Esophagus squamous epithelium (tissue), 5 donors: Measurements from ENCODE around the gene MPI. TPM values are rescaled to one million over a fixed set of nuclear protein-coding genes. Genes with fewer than 3 reads are reported as not detected.
A peak's percentile ranks its signal among the peaks of the same experiment; 100 is the strongest.
"Not testable (repeated sequence)": the region's sequence is repeated elsewhere in the genome, so short reads cannot be mapped to it uniquely, and the experiment has no call there.

Source experiments
- DNase-seq: peaks from one replicate; lab custom pipeline; 2025; lab: John Stamatoyannopoulos, UW
- H3K27ac ChIP-seq, 4 donors: fragments of 200-600 bp; sonication (generic); one replicate each; pipeline ENCODE4 v1.5.1; 2016 to 2019; ENCODE audit warnings: mild to moderate bottlenecking in 1 of 4
- H3K27me3 ChIP-seq, 4 donors: fragments of 200-600 bp; sonication (generic); 1 replicate in 3 of 4; 2 replicates in 1 of 4; pipeline versions ENCODE4 v1.5.1 to v1.6.0; 2017 to 2021; ENCODE audit warnings: antibody characterized with exemption in 1 of 4
- H3K36me3 ChIP-seq, 3 donors: fragments of 200-600 bp; sonication (generic); one replicate each; pipeline ENCODE4 v1.5.1; 2016 to 2019
- H3K4me1 ChIP-seq, 3 donors: fragments of 200-600 bp; sonication (generic); one replicate each; pipeline ENCODE4 v1.5.1; 2017 to 2019
- H3K4me3 ChIP-seq, 4 donors: fragments of 200-600 bp; sonication (generic); 1 replicate in 3 of 4; 2 replicates in 1 of 4; pipeline ENCODE4 v1.5.1; 2016 to 2019; ENCODE audit warnings: mild to moderate bottlenecking in 2 of 4, moderate library complexity in 1 of 4
- H3K9me3 ChIP-seq, 3 donors: fragments of 200-600 bp; sonication (generic); one replicate each; pipeline ENCODE4 v1.5.1; 2016 to 2019
- CTCF ChIP-seq, 6 experiments: fragments of 450-650 bp in 4 of 6; fragments of 200-600 bp in 2 of 6; sonication (generic) in 2 of 6; IDR thresholded peaks; one replicate each; pipeline ENCODE4 v1.5.1; 2016 to 2019; ENCODE audit warnings: antibody characterized with exemption in 6 of 6, mild to moderate bottlenecking in 4 of 6, moderate library complexity in 4 of 6
- POLR2A ChIP-seq, 4 donors: fragments of 450-650 bp; IDR thresholded peaks; one replicate each; pipeline ENCODE4 v1.6.1; 2017; ENCODE audit warnings: antibody characterized with exemption in 4 of 4, mild to moderate bottlenecking in 4 of 4, moderate library complexity in 3 of 4
- WGBS, 2 donors: methylation state at CpG; one replicate each; pipeline ENCODE4 v1.1.5; 2018; 5-methylcytosine and 5-hydroxymethylcytosine counted together
- intact Hi-C: fragments of 100-400 bp; cut with DNase I; formaldehyde crosslinking; loops from one replicate; pipeline ENCODE4 v1.15.0; 2022
- total RNA-seq, 4 donors: library from RNA; depleted of rRNA; stranded (reverse); fragments of >200 nt; gene quantifications; one replicate each; pipeline ENCODE4 v1.1.0, GENCODE V29; 2016
- donor health status: DM: yes; HTN: yes; CAD: no.

The MPI gene
- total RNA-seq, 4 donors from 2014 or later: 26.5 to 51.9 (median 47.9) TPM

DNA sequence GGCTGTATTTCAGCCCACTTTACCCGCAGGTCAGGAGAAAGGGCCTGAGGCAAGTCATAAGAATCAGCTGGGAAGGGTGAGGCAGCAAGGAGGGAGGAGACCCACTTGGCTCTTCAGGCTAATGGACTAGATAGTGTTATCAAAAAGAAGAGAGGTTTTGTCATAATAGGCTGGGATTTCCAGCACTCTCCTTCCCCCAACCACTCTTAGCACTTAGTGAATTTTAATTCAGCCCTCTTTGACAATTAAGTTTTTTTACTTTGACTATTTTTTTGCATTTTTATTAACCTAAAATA is 771 bp downstream of the MPI start:
- Histone ChIP-seq H3K4me1 (peaks cover 16 to 56% (median 21%) of the 10 kb centered on the region in 3 donors), H3K27ac (peak overlapping the region; percentile 81 to 91 (median 89)), H3K27me3 (no peaks in the 10 kb centered on the region), H3K4me3 (peak overlapping the region; percentile 76 to 94 (median 88)), H3K36me3 (peaks cover 0 to 35% (median 0%) of the 10 kb centered on the region in 3 donors), H3K9me3 (no peaks in the 10 kb centered on the region)
- WGBS, 2 donors: 0% methylated on average over 1 of the region's 1 CpG
- TF ChIP-seq POLR2A (IDR thresholded peaks at IDR 0.05) (no peak), CTCF (IDR thresholded peaks at IDR 0.05) (no peak)
- no peak for DNase-seq
- intact Hi-C loops: no loop called here

GRCh38 chr15:74891469-74891868 is 1.6 kb downstream of the MPI start:
- H3K4me1 ChIP-seq: peaks cover 16 to 57% (median 21%) of the 10 kb centered on the region in 3 donors

DNA sequence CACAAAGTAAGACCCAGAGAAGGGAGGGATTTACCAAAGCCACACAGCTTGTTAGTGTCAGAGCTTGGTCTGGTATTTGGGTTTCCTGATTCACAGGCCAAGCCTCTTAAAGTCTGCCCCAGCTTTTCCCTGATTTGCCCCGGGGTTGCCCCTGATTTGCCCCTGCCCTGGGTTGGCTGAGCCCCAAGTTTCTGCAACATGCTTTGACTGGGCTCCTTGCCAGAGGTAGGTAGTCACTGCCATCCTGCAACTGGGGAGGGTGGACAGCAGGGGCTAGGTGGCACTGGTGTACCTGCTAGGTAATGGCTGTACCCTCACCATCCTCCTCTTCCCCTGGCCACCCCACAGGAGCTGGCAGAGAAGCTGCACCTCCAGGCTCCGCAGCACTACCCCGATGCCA is 2.5 kb downstream of the MPI start:
- H3K4me3 ChIP-seq: no peak overlapping the region
- TF ChIP-seq POLR2A (IDR thresholded peaks at IDR 0.05): no peak
- peak in 1 of 6 experiments; percentile 10 for TF ChIP-seq CTCF (IDR thresholded peaks at IDR 0.05)
- no peaks in the 10 kb centered on the region for H3K9me3 ChIP-seq
- H3K27me3 ChIP-seq: no peaks in the 10 kb centered on the region
- 17% methylated on average over 1 of the region's 3 CpGs; no CpG with 5 or more reads in 1 of the 2 donors for whole genome bisulfite sequencing, 2 donors
- H3K27ac ChIP-seq: peak overlapping the region in 3 of 4 donors; percentile 36 to 91 (median 89)
- intact Hi-C loops: no loop called here
- no peak for DNase-seq
- peaks cover 16 to 66% (median 21%) of the 10 kb centered on the region in 3 donors for H3K4me1 ChIP-seq
- H3K36me3 ChIP-seq: peaks cover 0 to 52% (median 0%) of the 10 kb centered on the region in 3 donors

More at GRCh38 chr15:74891469-74891868, 1.6 kb downstream of the MPI start:
- TF ChIP-seq POLR2A (IDR thresholded peaks at IDR 0.05) (no peak), CTCF (IDR thresholded peaks at IDR 0.05) (no peak)
- peak overlapping the region; percentile 10 to 91 (median 85) for H3K27ac ChIP-seq
- no peaks in the 10 kb centered on the region for H3K27me3 ChIP-seq
- peaks cover 0 to 44% (median 0%) of the 10 kb centered on the region in 3 donors for H3K36me3 ChIP-seq
- no peak for DNase-seq
- no peak overlapping the region for H3K4me3 ChIP-seq
- no peaks in the 10 kb centered on the region for H3K9me3 ChIP-seq
- 68 to 80% methylated on average over 2 to 3 of the region's 3 CpGs for WGBS, 2 donors
- intact Hi-C loops: no loop called here

DNA sequence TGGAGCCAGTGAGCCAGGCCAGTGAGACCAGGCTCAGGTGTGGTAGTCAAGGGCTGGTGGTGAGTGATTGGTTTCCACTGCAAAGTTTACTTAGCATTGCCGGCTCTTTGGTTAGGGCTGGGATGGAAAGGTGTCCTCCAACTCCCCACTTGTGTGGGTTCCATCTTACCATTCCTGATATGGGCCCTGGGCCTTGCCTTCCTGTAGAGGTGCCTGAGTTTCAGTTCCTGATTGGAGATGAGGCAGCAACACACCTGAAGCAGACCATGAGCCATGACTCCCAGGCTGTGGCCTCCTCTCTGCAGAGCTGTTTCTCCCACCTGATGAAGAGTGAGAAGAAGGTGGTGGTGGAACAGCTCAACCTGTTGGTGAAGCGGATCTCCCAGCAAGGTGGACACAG is 3.1 kb downstream of the MPI start:
- peaks cover 16 to 66% (median 21%) of the 10 kb centered on the region in 3 donors for H3K4me1 ChIP-seq
- H3K4me3 ChIP-seq: no peak overlapping the region
- WGBS, 2 donors: no CpG with 5 or more reads among the region's 2 CpGs
- H3K27ac ChIP-seq: peak overlapping the region; percentile 30 to 91 (median 48)
- H3K9me3 ChIP-seq: no peaks in the 10 kb centered on the region
- intact Hi-C loops: no loop called here
- TF ChIP-seq CTCF (IDR thresholded peaks at IDR 0.05): no peak
- TF ChIP-seq POLR2A (IDR thresholded peaks at IDR 0.05): no peak
- H3K27me3 ChIP-seq: no peaks in the 10 kb centered on the region
- H3K36me3 ChIP-seq: peaks cover 0 to 59% (median 0%) of the 10 kb centered on the region in 3 donors
- DNase-seq: no peak

- Histone ChIP-seq H3K9me3 (no peaks in the 10 kb centered on the region), H3K4me1 (peaks cover 16 to 62% (median 21%) of the 10 kb centered on the region in 3 donors), H3K4me3 (no peak overlapping the region), H3K27ac (peak overlapping the region; percentile 30 to 91 (median 48)), H3K36me3 (peaks cover 0 to 66% (median 3%) of the 10 kb centered on the region in 3 donors), H3K27me3 (no peaks in the 10 kb centered on the region)
- intact Hi-C loops: no loop called here
- 54 to 84% methylated on average over 2 of the region's 3 CpGs for WGBS, 2 donors
- TF ChIP-seq CTCF (IDR thresholded peaks at IDR 0.05): no peak
- peak in 1 of 4 donors; percentile 13 for TF ChIP-seq POLR2A (IDR thresholded peaks at IDR 0.05)
- no peak for DNase-seq
Measured at GRCh38 chr15:74893627-74894026, 3.8 kb downstream of the MPI start.

DNA sequence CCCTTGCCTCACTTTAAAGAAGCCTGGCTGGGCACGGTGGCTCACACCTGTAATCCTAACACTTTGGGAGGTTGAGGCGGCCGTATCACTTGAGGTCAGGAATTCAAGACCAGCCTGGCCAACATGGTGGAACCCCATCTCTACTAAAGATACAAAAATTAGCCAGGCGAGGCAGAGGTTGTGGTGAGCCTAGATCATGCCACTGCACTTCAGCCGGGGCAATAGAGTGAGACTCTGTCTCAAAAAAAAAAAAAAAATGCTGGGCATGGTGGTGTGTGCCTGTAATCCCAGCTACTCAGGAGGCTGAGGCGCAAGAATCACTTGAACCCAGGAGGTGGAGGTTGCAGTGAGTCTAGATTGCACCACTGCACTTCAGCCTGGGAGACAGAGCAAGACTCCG is 4.5 kb downstream of the MPI start:
- Histone ChIP-seq H3K36me3 (peaks cover 0 to 73% (median 9%) of the 10 kb centered on the region in 3 donors), H3K4me1 (peaks cover 14 to 55% (median 16%) of the 10 kb centered on the region in 3 donors), H3K27ac (peak overlapping the region in 2 of 4 donors; percentile 65 to 91)
- intact Hi-C loops, H3K27me3 ChIP-seq, H3K9me3 ChIP-seq, H3K4me3 ChIP-seq, DNase-seq: not testable (repeated sequence)
- WGBS, 2 donors: 95 to 100% methylated on average over 2 to 4 of the region's 7 CpGs
